Activated effector memory CD4-positive, alpha-beta T cell treated with anti-CD3 and anti-CD28 coated beads, Interleukin-2, amount 50 U/mL, for 16 hours (primary cell): Measurements from ENCODE around the gene PGAM2.

ENCODE experiments used
- DNase-seq: peaks from one replicate; pipeline ENCODE4 v3.0.0-alpha.2; 2020

PGAM2 gene

GRCh38 chr7:44064791-44065430 lies 456 bp downstream of the PGAM2 start:
- peak; percentile 64 for DNase-seq

- peak; percentile 57 for DNase-seq
Measured at GRCh38 chr7:44063894-44064651, 1.3 kb downstream of the PGAM2 start.

- DNase-seq, result peak; percentile 56
Measured at GRCh38 chr7:44063547-44063893, 1.8 kb downstream of the PGAM2 start.

GRCh38 chr7:44062903-44063295 lies 2.5 kb downstream of the PGAM2 start:
- peak; percentile 28 for DNase-seq

- peak; percentile 59 for DNase-seq
Measured at GRCh38 chr7:44062180-44062902, 3.0 kb downstream of the PGAM2 start.

GRCh38 chr7:44061645-44062179 lies 3.7 kb downstream of the PGAM2 start:
- peak; percentile 48 for DNase-seq

GRCh38 chr7:44060948-44061644 lies 4.3 kb downstream of the PGAM2 start:
- DNase-seq, result peak; percentile 53

- peak; percentile 41 for DNase-seq
Measured at GRCh38 chr7:44060091-44060947, 5.0 kb downstream of the PGAM2 start.

GRCh38 chr7:44059219-44060090 lies 5.9 kb downstream of the PGAM2 start:
- peak; percentile 60 for DNase-seq

- peak; percentile 38 for DNase-seq
Measured at GRCh38 chr7:44058759-44059218, 6.6 kb downstream of the PGAM2 start.

- DNase-seq, result peak; percentile 52
Measured at GRCh38 chr7:44057849-44058758, 7.3 kb downstream of the PGAM2 start.

- DNase-seq, result peak; percentile 50
Measured at GRCh38 chr7:44057181-44057848, 8.1 kb downstream of the PGAM2 start.

GRCh38 chr7:44056681-44057080 lies 8.7 kb downstream of the PGAM2 start:
- DNase-seq, result no peak

GRCh38 chr7:44052771-44053365 lies 12.5 kb downstream of the PGAM2 start:
- peak; percentile 59 for DNase-seq

GRCh38 chr7:44051611-44052220 lies 13.7 kb downstream of the PGAM2 start:
- DNase-seq, result no peak

GRCh38 chr7:44050915-44051560 lies 14.3 kb downstream of the PGAM2 start:
- DNase-seq, result peak; percentile 60

GRCh38 chr7:44050121-44050914 lies 15.0 kb downstream of the PGAM2 start:
- DNase-seq, result no peak
